HEK293T (cell line): ENCODE results near the gene ZFC3H1.

ENCODE experiments used
- BHLHE40 ChIP-seq: fragments of 450-650 bp; IDR thresholded peaks from 2 replicates; pipeline ENCODE4 v1.6.1; 2016; ENCODE audit warnings: mild to moderate bottlenecking, moderate library complexity, borderline replicate concordance
- HDGF ChIP-seq: fragments of 450-650 bp; IDR thresholded peaks from 2 replicates; pipeline ENCODE4 v1.6.1; 2017; ENCODE audit warnings: antibody characterized with exemption, borderline replicate concordance
- LEF1 ChIP-seq: fragments of 450-650 bp; IDR thresholded peaks from 2 replicates; pipeline ENCODE4 v1.6.1; 2017; ENCODE audit warnings: mild to moderate bottlenecking, borderline replicate concordance
- NFRKB ChIP-seq: fragments of 450-650 bp; IDR thresholded peaks from 2 replicates; pipeline ENCODE4 v1.6.1; 2016; ENCODE audit warnings: mild to moderate bottlenecking, moderate library complexity
- PKNOX1 ChIP-seq: fragments of 450-650 bp; IDR thresholded peaks from 2 replicates; pipeline ENCODE4 v1.6.1; 2016
- SP1 ChIP-seq: fragments of 450-650 bp; IDR thresholded peaks from 2 replicates; pipeline ENCODE4 v1.6.1; 2017
- SUZ12 ChIP-seq: fragments of 450-650 bp; IDR thresholded peaks from 2 replicates; pipeline ENCODE4 v1.6.1; 2016; ENCODE audit warnings: mild to moderate bottlenecking
- ZNF384 ChIP-seq: fragments of 450-650 bp; IDR thresholded peaks from 2 replicates; pipeline ENCODE4 v1.6.1; 2016

DNA sequence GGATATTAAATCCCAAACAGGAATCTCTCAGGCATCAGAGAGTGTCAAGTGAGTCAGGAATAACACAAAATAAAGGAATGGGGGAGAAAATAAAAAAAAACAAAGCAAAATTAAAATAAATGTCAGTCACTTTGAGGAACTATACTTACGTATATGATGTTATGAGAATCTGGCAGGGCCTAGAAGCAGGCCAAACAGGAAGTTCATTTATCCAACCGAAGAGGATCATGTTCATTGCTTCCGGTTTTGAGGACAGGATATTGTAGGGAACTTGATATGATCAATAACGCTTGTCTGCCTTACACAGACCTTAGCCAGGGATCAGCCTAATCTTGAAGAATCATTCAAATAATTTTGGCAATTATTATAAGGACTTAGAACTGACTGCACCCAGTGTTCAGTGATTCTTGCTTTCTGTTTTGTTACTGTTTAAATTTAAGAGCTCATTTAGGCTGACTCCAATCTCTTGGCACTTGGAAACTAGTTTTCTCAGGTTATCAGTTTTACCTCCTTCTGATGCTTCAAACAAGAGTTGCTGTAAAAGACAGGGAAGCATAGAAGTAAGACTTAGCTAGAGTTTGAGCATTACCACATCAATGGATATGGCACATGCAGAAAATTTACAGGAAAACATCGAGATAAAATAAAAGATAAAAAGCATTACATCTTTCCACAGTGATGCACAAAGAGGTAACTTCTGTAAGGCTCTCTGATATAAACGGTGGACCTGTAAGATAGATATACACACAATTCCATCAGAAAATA, 53.4 kb downstream of the ZFC3H1 start:
- TF ChIP-seq PKNOX1 (no peak), HDGF (no peak), BHLHE40 (no peak), LEF1 (no peak), ZNF384 (no peak), SP1 (no peak), SUZ12 (no peak), NFRKB (no peak)
